Heart right ventricle (tissue), 16 donors: ENCODE results near the gene CCDC80. TPM values are rescaled to one million over a fixed set of nuclear protein-coding genes. Genes with fewer than 3 reads are reported as not detected.

Experiments used
- ATAC-seq, 8 donors: fragments of 200-7000 bp; cut with Tn5 transposase; one replicate each; pipeline ENCODE4 v1.9.1; 2020; ENCODE audit warnings: mild to moderate bottlenecking in 8 of 8, moderate library complexity in 8 of 8, moderate number of reproducible peaks in 1 of 8
- DNase-seq, 2 donors: peaks; one replicate each; pipeline ENCODE4 v3.0.0-alpha.2; 2020
- H3K27ac ChIP-seq, 10 donors: fragments of 200-600 bp; sonication (generic) in 2 of 10; one replicate each; pipeline versions ENCODE4 v1.5.0 to v1.8.0; 2020 to 2022; ENCODE audit warnings: mild to moderate bottlenecking in 3 of 10
- H3K27me3 ChIP-seq, 7 donors: fragments of 200-600 bp; one replicate each; pipeline ENCODE4 v1.8.0; 2021 to 2022; ENCODE audit warnings: mild to moderate bottlenecking in 2 of 7
- H3K36me3 ChIP-seq, 9 donors: fragments of 200-600 bp; sonication (generic) in 1 of 9; one replicate each; pipeline versions ENCODE4 v1.5.0 to v1.8.0; 2020 to 2022; ENCODE audit warnings: mild to moderate bottlenecking in 2 of 9
- H3K4me1 ChIP-seq, 9 donors: fragments of 200-600 bp; sonication (generic) in 1 of 9; one replicate each; pipeline versions ENCODE4 v1.5.0 to v1.8.0; 2020 to 2022; ENCODE audit warnings: mild to moderate bottlenecking in 4 of 9
- H3K4me3 ChIP-seq, 10 donors: fragments of 200-600 bp; sonication (generic) in 2 of 10; one replicate each; pipeline versions ENCODE4 v1.5.0 to v1.8.0; 2020 to 2022; ENCODE audit warnings: mild to moderate bottlenecking in 7 of 10, moderate library complexity in 2 of 10
- H3K9me3 ChIP-seq, 11 donors: fragments of 200-600 bp in 10 of 11; sonication (generic) in 2 of 11; one replicate each; pipeline versions ENCODE4 v1.5.0 to v1.8.0; 2013 to 2022; ENCODE audit warnings: mild to moderate bottlenecking in 2 of 11, control low read depth in 1 of 11, moderate library complexity in 1 of 11
- WGBS, 2 donors: extraction: QIAGEN DNeasy Blood & Tissue Kit; methylation state at CpG; one replicate each; pipeline ENCODE4 v1.1.7; 2013; ENCODE audit warnings: inconsistent platforms in 1 of 2; 5-methylcytosine and 5-hydroxymethylcytosine counted together
- intact Hi-C, 10 donors: fragments of 100-400 bp; cut with DNase I; formaldehyde crosslinking; loops; one replicate each; pipeline versions ENCODE4 v1.11.1 to v1.14.2; 2022
- polyA plus RNA-seq, 2 donors: library from polyadenylated mRNA; stranded (reverse); fragments of 200-250 nt; gene quantifications; one replicate each; pipeline ENCODE4 v1.2.3, GENCODE V29; 2013
- total RNA-seq, 10 donors: library from RNA; stranded (reverse); fragmentation: NEBNext Ultra II Directional in 3 of 10; extraction: Animal tissue kit (Norgen Biotek cat#: 25700) in 3 of 10; gene quantifications; one replicate each; pipeline versions ENCODE4 v1.2.1 to v1.2.4, GENCODE V29; 2021 to 2023
- TF ChIP-seq, protein P1 (sequence below), 9 donors: fragments of 200-600 bp; sonication (generic) in 2 of 9; IDR thresholded peaks; one replicate each; pipeline versions ENCODE4 v1.5.0 to v1.8.0; 2021 to 2022; ENCODE audit warnings: antibody characterized with exemption in 9 of 9, mild to moderate bottlenecking in 5 of 9, moderate library complexity in 1 of 9
- donor health status: Arrhythmogenic right ventricular cardiomyopathy.
- donor health status: ischemic (EF 13 %, LVEDD 7.1; RV severe dilation, severe dysfunction).
- donor health status: healthy with polysubstance abuse.
- donor health status: DM: no; HTN: yes; CAD: no.
- donor health status: DM: no; HTN: no; CAD: no.
- donor health status: ischemic (EF 25% LVEDD 6.9; RV normal size, moderate dysfunction).
- donor health status: ischemic (EF 25% LVEDD 5.7; RV mildly dilated, moderate dysfunction).
- donor health status: healthy.
- donor health status: DM: yes; HTN: yes; CAD: no.
- donor health status: Ischemic cardiomyopathy.
- donor health status: ischemic (EF 35%, LVEDD 5.7; RV mildly dilated, moderate dysfunction).
- donor health status: nonischemic (EF 11% LVEDD 7.7; RV severe dilation, severe dysfunction).
- donor health status: DM: yes; HTN: yes; CAD: no.
- donor health status: PGD.
- donor health status: ischemic (EF 29% LVEDD 5.4; RV normal size, mild dysfunction).
- donor health status: nonischemic (EF 23%, LVEDD 6.1; RV moderate dilation, normal function).

The CCDC80 gene
- total and polyA plus RNA-seq, 12 donors, result 19.8 to 223 (median 87.1) TPM

DNA sequence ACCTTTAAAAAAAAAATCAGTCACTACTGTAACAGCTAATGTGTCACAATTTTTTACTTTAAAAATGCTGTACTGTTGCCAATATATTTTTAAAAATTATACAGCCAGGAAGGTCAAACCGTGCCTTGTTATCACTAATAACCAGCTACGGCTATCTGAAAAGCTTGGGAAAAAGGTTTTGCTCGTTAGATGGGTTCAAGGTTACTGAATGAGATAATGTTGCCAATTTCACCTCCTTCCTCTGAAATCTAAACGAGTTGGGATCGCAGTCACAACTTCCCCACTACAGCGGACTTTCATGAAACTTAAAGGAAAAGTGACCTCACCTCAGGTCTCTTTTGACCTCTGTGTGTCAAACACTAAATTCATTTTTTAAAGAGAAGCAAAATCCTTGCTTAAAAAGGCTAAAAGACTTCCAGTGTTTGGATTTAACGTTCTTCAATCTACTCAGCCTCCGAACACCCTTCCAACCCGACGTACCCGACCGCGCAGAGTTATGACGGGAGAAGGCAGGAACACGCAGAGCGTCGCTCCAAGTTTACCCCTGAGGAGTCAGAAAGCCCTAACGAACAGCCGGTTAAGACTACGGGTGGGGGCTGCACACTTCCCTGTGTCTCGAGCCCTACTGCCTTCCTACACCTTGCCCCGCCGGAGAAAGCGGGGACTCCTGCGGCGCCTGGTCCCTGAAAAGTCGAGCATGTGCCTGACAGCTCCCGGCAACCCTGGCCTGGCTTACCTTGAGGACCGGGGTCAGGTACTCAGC, 80.0 kb downstream of the CCDC80 start:
- Histone ChIP-seq H3K27ac (peak overlapping the region; percentile 86 to 99 (median 92)), H3K9me3 (no peaks in the 10 kb centered on the region), H3K36me3 (peaks cover 0 to 33% (median 0%) of the 10 kb centered on the region in 9 donors), H3K27me3 (no peaks in the 10 kb centered on the region), H3K4me1 (peaks cover 2 to 51% (median 40%) of the 10 kb centered on the region in 9 donors), H3K4me3 (peak overlapping the region; percentile 71 to 99 (median 85))
- TF ChIP-seq, protein P1, sequence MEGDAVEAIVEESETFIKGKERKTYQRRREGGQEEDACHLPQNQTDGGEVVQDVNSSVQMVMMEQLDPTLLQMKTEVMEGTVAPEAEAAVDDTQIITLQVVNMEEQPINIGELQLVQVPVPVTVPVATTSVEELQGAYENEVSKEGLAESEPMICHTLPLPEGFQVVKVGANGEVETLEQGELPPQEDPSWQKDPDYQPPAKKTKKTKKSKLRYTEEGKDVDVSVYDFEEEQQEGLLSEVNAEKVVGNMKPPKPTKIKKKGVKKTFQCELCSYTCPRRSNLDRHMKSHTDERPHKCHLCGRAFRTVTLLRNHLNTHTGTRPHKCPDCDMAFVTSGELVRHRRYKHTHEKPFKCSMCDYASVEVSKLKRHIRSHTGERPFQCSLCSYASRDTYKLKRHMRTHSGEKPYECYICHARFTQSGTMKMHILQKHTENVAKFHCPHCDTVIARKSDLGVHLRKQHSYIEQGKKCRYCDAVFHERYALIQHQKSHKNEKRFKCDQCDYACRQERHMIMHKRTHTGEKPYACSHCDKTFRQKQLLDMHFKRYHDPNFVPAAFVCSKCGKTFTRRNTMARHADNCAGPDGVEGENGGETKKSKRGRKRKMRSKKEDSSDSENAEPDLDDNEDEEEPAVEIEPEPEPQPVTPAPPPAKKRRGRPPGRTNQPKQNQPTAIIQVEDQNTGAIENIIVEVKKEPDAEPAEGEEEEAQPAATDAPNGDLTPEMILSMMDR (IDR thresholded peaks at IDR 0.05), result no peak
- WGBS, 2 donors, result 0% methylated on average over 29 of the region's 29 CpGs
- intact Hi-C loops, result loop anchor here in 2 of 10 donors (5.0 kb wide), 2 partner anchors 431 to 731 kb away; partner anchors contain the start of gene GTPBP8 (in 1 of the 2)
- DNase-seq (peak; percentile 55 to 74), ATAC-seq (peak; percentile 30 to 55 (median 38))

DNA sequence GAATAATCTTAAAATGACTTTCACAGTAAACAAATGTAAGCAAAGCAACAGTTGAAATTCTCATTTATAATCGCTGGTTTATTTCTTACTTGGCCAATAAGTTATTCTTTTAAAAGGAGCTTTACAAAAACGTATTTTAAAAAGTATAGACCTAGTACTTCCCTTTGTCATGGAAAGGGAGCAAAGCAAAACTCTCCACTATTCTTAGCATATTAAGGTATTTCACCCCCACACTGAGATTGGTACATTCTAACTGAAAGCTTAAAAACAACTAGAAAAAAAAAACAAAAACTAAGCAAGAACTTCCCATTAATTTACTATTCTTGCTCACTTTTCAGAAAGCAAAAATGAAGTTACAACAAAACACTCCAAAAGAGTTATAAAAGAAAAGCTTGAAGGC, 80.6 kb downstream of the CCDC80 start:
- 20 to 26% methylated on average over 2 of the region's 2 CpGs for WGBS, 2 donors
- H3K4me3 ChIP-seq, result peak overlapping the region; percentile 71 to 99 (median 85)
- DNase-seq (no peak), ATAC-seq (no peak)
- no peaks in the 10 kb centered on the region for H3K9me3 ChIP-seq
- H3K4me1 ChIP-seq, result peaks cover 2 to 57% (median 46%) of the 10 kb centered on the region in 9 donors
- TF ChIP-seq, protein P1 (IDR thresholded peaks at IDR 0.05), result no peak
- peaks cover 0 to 27% (median 0%) of the 10 kb centered on the region in 9 donors for H3K36me3 ChIP-seq
- no peaks in the 10 kb centered on the region for H3K27me3 ChIP-seq
- peak overlapping the region in 8 of 10 donors; percentile 86 to 99 (median 92) for H3K27ac ChIP-seq
- intact Hi-C loops, result loop anchor here in 2 of 10 donors (5.0 kb wide), 2 partner anchors 432 to 732 kb away; partner anchors contain the start of gene GTPBP8 (in 1 of the 2)

DNA sequence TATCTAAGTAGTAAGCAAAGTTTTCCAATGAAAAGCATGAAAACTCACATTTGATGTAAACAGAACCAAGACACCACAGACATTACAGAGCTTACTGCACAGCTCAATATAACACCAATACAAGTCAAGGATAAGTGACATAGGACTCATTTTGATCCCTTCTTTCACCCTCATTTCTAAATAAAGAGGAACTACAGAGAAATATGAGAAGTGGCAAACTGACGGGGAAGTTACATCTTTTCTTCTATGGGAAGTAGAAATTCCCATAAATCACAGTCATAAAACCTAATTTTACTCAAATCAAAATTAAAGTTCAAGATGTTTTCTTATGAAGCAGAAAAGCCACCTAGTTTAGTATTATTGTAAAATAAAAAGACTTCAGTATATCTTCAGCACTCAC, 83.0 kb downstream of the CCDC80 start:
- 85 to 91% methylated on average over 1 of the region's 1 CpG for WGBS, 2 donors
- intact Hi-C loops, result no loop called here
- no peak for DNase-seq
- Histone ChIP-seq H3K4me3 (no peak overlapping the region), H3K27ac (peak overlapping the region in 2 of 10 donors; percentile 5 to 99), H3K36me3 (peaks cover 0 to 14% (median 0%) of the 10 kb centered on the region in 9 donors), H3K9me3 (no peaks in the 10 kb centered on the region), H3K4me1 (peaks cover 2 to 72% (median 38%) of the 10 kb centered on the region in 9 donors), H3K27me3 (no peaks in the 10 kb centered on the region)
- TF ChIP-seq, protein P1 (IDR thresholded peaks at IDR 0.05), result no peak
- no peak for ATAC-seq

DNA sequence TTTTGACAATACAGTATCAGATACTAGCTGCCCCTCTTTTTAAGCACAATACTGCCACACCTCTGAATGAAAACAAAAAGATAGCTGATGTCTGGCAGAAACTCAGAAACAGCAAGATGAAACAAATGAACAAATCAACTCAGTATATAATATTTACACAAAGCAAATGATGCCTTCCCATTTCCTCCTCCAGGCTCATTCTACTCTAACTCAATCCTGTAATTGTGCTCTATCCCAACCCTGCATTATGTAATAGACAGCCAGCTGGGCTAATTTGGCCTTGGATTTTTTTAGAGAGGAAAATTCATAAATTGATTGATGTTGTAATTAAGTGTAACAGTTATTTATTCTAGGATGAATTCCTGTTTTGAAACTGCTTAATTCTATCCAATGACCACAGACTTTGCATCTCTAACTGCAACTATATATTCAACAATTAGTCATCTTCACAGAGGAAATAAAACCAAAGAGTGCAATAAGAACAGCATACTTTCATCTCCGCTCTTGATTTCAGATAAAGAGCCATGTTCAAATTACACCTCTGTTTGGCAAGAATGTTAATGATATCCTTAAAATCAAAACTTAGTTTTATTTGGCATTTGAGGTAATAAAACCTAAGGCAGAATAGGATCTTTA, 85.3 kb downstream of the CCDC80 start:
- intact Hi-C loops, result no loop called here
- ATAC-seq (no peak), DNase-seq (no peak)
- TF ChIP-seq, protein P1 (IDR thresholded peaks at IDR 0.05), result no peak
- Histone ChIP-seq H3K27ac (peak overlapping the region in 1 of 10 donors; percentile 56), H3K9me3 (no peaks in the 10 kb centered on the region), H3K4me3 (peak overlapping the region in 1 of 10 donors; percentile 26), H3K4me1 (peaks cover 2 to 75% (median 41%) of the 10 kb centered on the region in 9 donors), H3K27me3 (no peaks in the 10 kb centered on the region), H3K36me3 (peaks cover 0 to 20% (median 0%) of the 10 kb centered on the region in 9 donors)
- 89 to 96% methylated on average over 1 of the region's 1 CpG for WGBS, 2 donors
